GM18870 (cell line): ENCODE data around the gene MOSMO.

Source experiments
- ATAC-seq: cut with Tn5 transposase; IDR thresholded peaks from one replicate; pipeline ENCODE4 v1.9.1; 2021; ENCODE audit warnings: moderate library complexity; ENCODE audit not compliant: unreplicated experiment

MOSMO gene

DNA sequence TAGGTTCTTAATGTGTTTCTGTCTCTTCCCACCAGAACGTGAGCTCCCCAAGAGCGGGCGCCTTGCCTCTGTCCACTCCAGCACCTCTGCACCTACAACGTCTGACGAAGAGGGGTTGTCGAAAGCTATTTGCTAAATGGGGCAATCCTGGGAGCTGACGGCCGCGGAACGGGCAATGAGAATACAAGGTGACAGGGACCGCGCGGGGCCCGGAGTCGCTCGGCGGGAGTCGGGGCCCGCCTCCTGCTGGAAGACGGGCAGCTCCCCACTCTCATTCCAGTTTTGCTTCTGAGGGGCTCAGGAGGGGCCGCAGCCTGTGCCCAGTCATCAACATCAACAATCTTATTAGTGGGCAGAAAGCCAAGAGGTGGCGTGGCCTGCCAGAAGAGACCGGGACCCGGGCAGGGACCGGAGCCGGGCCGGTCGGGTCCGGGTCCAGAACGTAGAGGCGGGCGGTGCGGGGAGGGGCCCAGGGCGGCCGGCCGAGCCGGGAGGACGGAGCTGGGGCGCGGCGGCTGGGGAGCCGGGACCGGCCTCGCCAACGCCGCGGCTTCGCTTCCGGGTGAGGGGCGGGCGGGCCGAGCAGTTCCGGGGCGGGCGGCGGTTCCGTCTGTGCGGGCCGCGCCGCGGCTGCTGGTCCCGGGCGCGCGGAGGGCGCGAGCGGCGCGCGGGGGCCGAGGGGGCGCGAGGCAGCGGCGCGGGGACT is at the start of gene MOSMO:
Gene MOSMO (plus strand): TSS at position 603 of the 706 bp plus-strand sequence. CDS start 191 bp downstream, outside the sequence.
- ATAC-seq = no peak

GRCh38 chr16:21959050-21959449 is 48.9 kb upstream of the MOSMO start:
- no peak for ATAC-seq

DNA sequence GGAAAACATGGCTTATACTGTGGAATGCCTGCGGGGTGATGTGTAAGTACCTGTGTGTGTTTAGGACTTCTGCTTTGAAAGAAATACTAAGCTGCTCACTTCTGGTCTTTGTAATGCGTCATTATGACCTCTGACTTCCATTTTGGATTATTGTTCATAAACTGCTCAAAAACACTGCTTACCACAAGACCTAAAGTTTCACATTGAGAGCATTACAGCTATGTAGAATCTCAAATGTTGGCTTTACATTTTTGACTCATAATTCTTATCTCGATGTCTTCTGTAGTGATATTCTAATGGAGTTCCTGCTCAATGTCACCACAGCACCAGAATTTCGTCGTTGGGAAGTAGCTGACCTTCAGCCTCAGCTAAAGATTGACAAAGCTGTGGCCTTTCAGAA is 45.4 kb upstream of the MOSMO start:
- ATAC-seq = no peak

DNA sequence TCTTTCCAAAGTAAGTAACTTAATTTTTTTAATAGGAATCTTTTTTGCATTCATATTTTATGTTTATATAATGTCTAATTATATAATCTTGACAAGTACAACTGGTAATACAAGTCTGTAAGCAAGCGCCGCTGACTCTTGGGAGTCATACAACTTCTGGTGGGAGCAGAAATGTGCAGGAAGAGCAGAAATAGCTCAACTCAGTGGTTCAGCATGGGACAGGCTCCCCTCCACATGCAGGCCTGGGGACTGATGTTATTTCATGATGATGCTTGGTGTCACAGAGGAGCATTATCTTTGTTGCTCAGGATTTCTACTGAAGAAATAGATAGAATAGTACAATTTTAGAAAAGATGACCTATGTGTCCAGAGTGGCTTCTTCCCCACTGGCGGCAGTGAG is 44.0 kb upstream of the MOSMO start:
- no peak for ATAC-seq

- ATAC-seq = no peak
Measured at GRCh38 chr16:21964353-21964752, 43.6 kb upstream of the MOSMO start.

- no peak for ATAC-seq
Measured at GRCh38 chr16:21971856-21972255, 36.1 kb upstream of the MOSMO start.

GRCh38 chr16:21973945-21974344 is 34.0 kb upstream of the MOSMO start:
- no peak for ATAC-seq

- no peak for ATAC-seq
Measured at GRCh38 chr16:21980032-21980431, 27.9 kb upstream of the MOSMO start.

DNA sequence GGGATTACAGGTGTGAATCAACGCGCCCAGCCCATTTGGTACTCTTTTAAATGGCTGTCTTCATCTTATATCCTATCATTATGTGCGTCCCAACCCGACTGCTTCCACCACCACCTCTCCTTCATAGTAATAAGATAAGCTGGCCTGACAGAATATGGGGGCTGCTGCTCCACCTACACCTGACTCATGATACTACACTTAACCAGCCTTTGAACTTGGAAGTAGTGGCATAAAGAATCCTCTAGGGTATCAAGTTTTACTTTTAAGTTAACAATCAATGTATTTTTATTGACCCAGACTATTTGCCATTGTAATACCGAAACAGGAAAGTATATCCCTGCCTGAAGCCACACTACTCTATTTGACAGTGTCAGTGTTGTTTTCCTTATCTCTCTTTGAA is 25.8 kb upstream of the MOSMO start:
- no peak for ATAC-seq

DNA sequence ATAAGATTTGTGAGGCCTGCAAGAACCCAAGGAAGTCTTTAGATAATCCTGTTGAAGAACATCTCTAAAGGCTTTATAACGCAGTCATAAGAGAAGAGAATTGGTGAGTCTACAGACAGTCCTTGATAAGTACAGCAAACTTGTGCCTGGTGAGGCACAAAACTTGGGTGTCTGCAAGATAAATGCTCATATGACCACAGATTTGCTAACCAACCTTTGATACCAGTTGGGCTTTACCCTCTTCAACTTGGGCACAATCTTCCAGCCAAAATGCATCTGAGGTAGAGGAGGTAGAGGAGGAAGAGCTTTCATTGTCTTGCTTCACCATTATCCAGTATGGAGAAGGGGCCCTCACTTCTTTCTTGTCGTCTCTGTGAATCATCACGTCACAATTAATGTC is 23.8 kb upstream of the MOSMO start:
- ATAC-seq = no peak

DNA sequence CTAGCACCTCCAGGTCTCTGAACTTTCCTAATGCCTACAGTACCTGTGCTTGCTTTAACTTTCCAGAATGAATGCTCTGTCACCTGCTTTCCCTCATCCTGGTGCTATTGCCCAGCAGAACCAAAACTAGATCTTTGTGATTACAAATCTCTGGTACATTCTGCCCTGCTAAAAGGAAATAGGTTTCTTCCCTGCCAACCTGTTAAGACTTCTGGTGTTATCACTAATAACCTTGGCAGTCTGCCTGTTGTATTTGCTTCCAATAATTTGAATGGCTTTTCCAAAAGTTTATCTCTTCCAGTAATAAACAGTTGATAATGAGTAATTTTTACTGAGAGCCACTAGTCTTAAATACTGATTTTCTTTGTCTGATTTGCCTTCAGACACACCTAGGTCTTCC is 22.4 kb upstream of the MOSMO start:
- ATAC-seq = no peak

GRCh38 chr16:21986692-21987246 is 21.1 kb upstream of the MOSMO start:
- ATAC-seq = no peak

DNA sequence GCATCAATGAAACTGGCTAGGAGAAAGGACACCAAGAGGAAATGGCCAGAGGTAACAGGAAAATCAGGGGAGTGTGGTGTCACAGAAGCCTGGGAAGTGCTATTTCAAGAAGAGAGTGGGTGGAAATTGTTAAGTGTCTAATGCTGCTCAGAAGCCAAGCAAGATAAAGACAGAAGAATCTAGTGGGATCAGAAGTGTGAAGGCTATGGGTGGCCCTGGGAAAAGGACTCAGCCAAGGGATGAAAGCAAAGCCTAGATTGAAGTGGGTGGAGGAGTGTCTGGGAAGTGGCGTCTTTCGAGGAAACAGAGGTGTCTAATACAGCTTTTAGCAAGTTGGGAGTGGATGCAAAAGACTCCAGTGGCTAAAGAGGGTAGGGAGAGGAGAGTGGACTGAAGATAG is 20.4 kb upstream of the MOSMO start:
- no peak for ATAC-seq

GRCh38 chr16:21989133-21989532 is 18.8 kb upstream of the MOSMO start:
- ATAC-seq = no peak

- ATAC-seq = no peak
Measured at GRCh38 chr16:21989751-21990150, 18.2 kb upstream of the MOSMO start.

- no peak for ATAC-seq
Measured at GRCh38 chr16:21990381-21990944, 17.4 kb upstream of the MOSMO start.

DNA sequence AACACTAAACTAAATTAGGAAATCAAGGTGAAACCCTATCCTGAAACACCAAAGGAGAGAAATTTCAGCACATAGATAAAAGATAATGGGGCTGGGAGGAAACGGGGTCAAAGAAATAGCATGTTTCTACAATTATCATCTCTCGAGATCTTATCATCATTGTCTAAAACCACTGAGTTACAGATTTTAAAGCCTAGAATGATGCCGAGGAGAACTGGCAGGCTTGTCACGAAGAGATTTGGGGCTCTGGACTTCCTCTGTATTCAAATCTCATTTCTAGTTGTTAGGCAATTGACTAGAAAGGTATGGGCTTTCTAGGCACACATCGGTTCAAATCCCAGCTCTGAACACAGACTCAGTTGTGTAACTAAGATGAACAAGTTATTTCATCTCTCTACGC is 16.3 kb upstream of the MOSMO start:
- no peak for ATAC-seq

DNA sequence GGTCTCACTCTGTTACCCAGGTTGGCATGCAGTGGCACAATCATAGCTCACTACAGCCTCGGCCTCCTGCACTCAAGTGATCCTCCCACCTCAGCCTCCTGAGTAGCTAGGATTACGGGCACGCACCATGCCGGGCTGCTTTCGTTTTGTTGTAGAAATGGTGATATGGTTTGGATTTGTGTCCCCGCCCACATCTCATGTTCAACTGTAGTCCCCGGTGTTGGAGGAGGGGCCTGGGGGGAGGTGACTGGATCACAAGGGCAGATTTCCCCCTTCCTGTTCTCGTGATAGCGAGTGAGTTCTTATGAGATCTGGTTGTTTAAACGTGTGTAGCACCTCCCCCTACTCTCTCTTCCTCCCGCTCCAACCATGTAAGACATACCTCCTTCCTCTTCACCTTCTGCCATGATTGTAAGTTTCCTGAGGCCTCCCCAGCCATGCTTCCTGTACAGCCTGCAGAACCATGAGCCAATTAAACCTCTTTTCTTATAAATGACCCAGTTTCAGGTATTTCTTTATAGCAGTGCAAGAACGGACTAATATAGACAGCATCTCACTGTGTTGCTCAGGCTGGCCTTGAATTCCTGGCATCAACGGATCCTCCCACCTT is 12.9 kb upstream of the MOSMO start:
- no peak for ATAC-seq

DNA sequence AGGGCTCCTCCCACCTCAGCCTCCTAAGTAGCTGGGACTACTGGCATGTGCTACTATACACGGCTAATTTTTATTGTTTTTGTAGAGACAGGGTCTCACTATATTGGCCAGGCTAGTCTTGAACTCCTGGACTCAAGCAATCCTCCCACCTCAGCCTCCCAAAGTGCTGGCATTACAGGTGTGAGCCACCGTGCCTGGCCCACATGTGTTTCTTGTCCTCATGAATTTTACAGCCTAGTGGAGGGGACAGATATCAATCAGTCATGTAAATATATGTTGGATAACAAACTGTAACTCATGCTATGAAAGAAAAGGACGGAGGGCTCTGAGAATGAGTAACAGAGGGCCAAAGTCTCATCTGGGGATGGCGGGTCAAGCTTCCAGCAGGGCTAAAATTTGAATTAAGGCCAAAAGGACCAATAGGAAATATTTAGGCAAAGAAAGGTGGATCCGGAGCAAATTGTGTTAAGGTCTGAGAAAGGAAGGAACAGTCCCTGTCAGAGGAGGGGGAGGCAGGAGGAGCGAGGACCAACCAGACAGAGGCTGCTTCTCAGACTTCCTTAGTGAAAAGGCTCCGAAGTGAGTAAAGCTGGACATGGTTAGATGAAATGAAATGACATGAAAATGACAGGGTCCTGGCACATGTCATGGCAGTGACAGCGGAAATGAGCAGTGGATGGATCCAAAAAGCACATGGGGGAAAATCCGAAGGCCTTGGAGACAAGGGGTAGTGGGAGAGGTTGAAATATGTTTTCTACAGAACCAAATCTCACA is 10.8 kb upstream of the MOSMO start:
- no peak for ATAC-seq

DNA sequence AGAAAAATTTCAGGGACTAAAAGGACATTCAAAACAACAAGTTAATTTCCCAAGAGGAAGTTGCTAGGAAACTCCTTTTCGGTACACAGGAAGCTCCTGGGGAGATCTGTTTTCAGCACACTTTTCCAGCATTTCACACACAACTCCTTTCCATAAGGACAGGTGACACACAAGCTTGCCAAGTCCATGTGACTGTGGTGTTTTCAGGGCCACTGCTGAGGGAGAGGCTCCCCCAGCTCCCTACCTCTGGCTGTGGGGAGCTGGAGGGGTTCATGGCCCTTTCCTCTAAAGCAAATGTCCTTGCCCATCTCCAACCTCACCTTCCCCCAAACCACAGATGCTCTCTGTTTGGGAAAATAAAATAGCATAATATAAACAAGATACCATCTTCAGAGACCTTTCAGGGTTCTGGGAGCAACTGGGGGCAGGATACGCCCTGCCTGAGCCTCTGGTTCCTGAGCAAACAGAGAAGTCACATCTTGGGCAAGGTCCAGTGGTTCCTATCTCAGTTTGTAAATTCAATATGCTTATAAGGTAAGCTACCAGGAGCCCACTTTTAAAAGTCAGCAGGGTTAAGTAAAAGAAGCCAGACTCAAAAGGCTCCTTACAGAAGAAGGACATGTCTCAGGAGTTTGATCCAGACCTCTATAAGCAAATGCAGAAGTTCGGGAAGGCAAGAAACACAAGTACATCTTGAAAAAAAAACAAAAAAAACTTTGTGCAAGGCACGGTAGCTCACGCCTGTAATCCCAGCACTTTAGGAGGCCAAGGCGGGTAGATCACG is 10.0 kb upstream of the MOSMO start:
- ATAC-seq = no peak

DNA sequence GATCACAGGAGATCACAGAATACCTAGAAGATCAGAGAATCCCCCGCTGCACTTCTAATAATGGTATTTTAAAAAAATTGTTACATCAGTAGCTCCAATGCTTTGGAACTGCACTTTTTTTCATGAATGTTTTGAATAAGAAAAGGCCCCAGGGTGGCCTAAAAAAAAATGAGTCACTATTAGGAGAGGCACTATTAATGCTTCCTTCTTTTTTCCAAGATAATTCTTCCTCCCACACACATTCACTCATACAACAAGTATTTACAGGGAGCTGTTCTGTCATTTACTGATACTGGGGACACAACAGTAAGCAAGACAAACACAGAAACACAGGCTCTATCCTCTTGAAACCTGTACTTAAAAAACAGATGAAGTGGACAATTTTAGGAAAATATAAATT is 6.3 kb upstream of the MOSMO start:
- no peak for ATAC-seq
